ENCODE results near the gene CHST11.

CHST11 gene

DNA sequence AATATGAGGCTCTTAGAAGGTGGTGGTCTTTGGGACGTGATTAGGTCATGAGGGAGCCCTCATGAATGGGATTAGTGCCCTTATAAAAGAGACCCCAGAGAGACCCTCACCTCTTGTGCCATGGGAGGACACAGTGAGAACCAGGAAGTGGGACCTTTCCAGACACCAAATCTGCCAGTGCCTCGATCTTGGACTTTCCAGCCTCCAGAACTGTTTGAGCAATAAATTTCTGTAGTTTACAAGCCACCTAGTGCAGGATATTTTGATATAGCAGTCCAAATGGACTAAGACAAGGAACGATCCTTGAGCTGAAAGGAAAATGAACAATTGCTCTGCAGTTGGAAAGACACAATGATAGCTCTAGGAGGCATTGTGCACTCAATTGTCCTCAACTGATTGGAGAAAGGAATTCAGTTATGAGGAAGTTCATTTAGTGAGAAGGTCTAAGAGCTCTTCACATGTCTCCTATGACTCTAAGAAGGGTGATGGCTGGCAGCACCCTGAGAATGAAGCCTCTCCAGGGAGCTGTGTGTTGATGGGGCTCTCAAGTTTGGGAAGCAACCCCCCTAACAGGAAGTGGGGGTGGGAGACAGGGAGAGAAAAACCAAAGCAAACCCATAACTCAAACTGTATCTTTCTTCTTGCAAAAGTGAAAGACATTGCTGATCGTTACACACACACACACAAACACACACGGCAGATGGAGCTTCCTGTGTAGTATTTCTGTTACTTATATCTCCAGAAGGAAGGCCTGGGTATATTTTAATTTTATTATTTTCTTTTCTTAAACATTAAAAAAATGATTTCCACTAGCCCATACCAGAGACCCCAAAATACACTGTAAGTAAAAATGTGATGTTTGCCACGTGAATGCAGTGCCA, 21.0 kb downstream of the CHST11 start:
- TF ChIP-seq, protein P1, sequence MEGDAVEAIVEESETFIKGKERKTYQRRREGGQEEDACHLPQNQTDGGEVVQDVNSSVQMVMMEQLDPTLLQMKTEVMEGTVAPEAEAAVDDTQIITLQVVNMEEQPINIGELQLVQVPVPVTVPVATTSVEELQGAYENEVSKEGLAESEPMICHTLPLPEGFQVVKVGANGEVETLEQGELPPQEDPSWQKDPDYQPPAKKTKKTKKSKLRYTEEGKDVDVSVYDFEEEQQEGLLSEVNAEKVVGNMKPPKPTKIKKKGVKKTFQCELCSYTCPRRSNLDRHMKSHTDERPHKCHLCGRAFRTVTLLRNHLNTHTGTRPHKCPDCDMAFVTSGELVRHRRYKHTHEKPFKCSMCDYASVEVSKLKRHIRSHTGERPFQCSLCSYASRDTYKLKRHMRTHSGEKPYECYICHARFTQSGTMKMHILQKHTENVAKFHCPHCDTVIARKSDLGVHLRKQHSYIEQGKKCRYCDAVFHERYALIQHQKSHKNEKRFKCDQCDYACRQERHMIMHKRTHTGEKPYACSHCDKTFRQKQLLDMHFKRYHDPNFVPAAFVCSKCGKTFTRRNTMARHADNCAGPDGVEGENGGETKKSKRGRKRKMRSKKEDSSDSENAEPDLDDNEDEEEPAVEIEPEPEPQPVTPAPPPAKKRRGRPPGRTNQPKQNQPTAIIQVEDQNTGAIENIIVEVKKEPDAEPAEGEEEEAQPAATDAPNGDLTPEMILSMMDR (IDR thresholded peaks at IDR 0.05), result no peak

DNA sequence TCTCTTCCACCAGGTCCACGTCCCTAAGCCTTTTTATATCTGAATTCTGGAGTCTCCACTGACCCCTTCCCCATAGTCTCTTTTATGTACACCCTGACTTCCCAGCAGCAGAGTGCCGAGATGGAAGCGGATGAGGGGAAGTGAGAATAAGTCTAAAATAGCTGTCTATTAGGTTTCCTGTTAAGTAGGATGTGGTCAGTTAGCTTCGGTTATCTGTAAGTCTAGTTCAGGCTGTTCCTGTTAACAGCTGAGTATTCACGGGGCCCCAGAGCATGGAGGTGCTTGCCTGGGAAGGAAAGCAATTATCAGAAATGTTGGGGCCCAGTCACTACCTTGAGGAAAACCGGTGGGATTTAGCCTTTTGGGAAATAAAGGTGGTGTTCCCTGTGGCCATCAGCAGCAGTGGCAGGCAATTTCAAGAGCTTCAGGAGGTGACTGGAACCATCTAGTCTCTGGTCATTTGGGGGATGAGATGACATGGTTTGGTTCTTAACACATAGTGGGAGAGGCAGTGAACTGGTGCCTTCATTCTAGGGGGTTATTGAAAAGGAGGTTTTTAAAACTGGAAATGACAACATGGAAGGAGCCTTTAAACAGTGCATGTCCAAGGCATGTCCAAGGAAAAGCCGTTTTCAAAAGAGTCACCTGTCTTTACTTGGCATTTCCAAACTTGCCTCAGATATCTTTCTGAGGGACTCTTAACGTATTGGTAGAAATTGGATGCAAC, 21.8 kb downstream of the CHST11 start:
- TF ChIP-seq, protein P1 (IDR thresholded peaks at IDR 0.05), result no peak

DNA sequence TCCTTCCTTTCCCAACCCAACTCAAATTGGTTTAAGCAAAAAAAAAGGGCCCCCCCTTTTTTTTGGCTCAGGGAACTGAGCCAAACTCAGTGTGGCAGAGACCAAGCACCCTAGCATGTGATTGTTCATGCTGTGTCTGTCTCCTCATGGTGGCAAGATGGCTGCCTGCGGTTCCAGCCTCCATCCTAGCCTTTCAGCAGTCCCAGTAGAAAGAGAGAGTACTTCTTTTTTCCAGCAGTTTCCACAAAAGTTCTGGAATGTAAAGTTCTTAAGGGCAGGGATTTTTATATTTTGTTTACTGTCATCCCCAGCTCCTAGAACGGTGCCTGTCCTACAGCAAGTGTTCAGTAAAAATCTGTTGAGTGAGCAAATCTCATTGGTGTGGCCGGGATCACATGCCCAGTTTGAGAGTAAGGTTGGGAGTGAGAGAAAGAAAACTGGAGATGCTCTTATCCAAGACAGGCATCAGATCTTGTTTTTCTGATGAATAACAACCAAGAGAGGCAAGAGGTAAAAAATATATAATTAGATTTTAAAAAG, 22.4 kb downstream of the CHST11 start:
- TF ChIP-seq, protein P1 (IDR thresholded peaks at IDR 0.05), result no peak

DNA sequence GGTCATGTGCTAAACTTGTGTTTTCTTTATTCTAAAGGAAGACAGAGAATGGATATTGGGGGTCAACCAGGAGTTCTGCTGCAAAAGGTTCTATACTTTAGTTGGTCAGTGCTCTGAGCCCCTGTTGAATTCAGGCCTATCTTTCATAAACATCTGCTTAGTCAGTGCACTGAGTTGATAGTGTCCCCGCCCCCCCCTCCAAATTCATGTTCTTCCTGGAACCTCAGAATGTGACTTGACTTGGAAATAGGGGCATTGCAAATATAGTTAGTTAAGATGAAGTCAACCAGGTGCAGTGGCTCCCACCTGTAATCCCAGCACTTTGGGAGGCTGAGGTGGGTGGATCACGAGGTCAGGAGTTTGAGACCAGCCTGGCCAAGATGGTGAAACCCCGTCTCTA, 23.3 kb downstream of the CHST11 start:
- TF ChIP-seq, protein P1 (IDR thresholded peaks at IDR 0.05), result no peak

DNA sequence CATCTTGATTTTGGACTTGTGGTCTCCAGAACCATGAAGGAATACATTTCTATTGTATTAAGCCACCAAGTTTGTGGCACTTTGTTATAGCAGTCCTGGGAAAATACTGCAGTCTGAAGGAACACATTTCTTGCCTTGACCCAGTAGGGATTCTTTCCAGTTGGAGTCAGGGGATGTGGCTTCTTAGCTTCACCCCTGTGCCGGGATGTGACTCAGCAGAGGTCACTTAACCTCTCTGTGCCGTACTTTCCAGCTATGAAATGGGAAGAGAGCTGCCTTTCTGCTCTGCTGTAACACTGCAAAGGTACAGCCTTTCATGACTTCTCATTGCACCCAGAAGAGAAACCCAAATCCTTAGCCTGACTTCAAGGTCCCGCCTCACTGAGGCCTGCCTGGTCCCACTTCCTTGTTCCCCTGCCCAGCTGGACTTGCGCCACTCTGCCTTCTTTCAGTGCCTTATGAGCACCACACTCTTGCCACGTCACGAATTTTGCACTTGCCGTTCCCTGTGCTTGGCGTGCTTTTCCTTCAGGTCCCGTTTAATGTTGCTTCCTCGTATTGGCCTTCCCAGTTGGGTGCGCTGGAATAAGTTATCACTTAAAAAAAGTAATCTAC, 24.2 kb downstream of the CHST11 start:
- TF ChIP-seq, protein P1 (IDR thresholded peaks at IDR 0.05), result no peak

DNA sequence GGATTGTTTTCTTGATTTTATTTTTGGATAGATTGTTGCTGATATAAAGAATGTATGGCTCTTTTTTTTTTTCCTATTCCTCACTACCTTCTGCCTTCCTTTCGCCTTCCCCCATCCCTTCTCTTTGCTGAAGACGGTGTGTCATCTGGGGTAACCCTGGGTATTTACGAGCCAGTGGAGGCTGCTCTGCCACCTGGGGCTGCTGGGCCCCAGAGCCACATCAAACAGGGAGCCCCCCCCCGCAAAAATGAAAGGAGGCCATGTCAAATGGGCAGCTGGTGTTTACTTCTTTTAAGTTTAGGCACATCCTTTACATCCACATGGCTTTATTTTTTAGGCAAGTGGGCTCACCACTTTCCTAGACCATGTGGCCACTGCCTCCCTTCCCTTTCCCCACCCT, 25.4 kb downstream of the CHST11 start:
- TF ChIP-seq, protein P1 (IDR thresholded peaks at IDR 0.05), result no peak

DNA sequence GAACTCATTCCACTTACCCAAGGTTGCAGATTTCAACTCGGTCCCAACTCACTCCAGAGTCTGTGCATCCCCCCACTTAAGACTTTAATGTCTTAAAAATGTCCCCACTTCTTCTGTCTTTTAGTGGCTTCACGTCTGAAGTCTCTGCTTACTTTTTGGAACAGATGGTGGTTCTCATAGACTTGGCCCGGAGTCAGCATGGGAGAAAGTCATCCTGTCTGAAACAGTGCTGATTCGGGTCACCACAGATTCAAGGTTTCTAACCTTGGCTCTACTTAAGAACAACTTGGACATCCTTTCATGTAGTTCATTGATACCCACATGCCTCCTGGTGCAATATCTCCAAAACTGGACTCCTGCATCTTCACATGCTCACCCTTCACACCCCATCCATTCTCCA, 26.0 kb downstream of the CHST11 start:
- TF ChIP-seq, protein P1 (IDR thresholded peaks at IDR 0.05), result no peak
